ENCODE measurements around the gene MRPS15.

DNA sequence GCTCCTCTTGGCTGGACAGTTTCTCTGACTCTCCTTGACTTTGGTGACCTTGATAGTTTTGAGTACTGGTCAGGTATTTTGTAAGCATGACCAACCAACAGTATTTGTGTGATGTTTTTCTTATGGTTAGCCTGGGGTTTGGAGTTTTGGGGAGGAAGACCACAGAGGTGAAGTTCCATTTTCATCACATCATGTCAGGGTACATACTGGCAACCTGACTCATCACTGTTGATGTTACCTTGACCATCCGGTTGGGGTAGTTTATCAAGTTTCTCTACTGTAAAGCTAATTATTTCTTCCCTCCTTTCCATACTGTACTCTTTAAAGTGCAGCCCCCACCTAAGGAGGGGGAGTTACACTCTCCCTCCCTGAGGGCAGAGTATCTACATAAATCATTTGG is 27.4 kb downstream of the MRPS15 start:
- TF ChIP-seq POLR2A (IDR thresholded peaks at IDR 0.05; ENCODE audit: low read depth, low read length): no peak
- no peak for TF ChIP-seq SPI1 (IDR thresholded peaks at IDR 0.05; ENCODE audit: low read depth, low read length)
- TF ChIP-seq POLR2AphosphoS5 (IDR thresholded peaks at IDR 0.05; ENCODE audit: low read depth, low read length): no peak

All from GM12891 (cell line).